Urothelium cell line (cell line): Measurements from ENCODE around the gene COL1A1.

Source experiments
- DNase-seq: peaks from one replicate; pipeline ENCODE4 v3.0.0; 2011; ENCODE audit warnings: low spot score, mixed read lengths
- FAIRE-seq: peaks from 2 replicates; lab custom pipeline; 2011; peaks lifted over from hg19 to GRCh38; lab: Jason Lieb, UNC

The COL1A1 gene

GRCh38 chr17:50213026-50214022, 11.9 kb upstream of the COL1A1 start:
- no peak for DNase-seq
- FAIRE-seq: no peak

GRCh38 chr17:50212121-50212843, 10.9 kb upstream of the COL1A1 start:
- FAIRE-seq: no peak

DNA sequence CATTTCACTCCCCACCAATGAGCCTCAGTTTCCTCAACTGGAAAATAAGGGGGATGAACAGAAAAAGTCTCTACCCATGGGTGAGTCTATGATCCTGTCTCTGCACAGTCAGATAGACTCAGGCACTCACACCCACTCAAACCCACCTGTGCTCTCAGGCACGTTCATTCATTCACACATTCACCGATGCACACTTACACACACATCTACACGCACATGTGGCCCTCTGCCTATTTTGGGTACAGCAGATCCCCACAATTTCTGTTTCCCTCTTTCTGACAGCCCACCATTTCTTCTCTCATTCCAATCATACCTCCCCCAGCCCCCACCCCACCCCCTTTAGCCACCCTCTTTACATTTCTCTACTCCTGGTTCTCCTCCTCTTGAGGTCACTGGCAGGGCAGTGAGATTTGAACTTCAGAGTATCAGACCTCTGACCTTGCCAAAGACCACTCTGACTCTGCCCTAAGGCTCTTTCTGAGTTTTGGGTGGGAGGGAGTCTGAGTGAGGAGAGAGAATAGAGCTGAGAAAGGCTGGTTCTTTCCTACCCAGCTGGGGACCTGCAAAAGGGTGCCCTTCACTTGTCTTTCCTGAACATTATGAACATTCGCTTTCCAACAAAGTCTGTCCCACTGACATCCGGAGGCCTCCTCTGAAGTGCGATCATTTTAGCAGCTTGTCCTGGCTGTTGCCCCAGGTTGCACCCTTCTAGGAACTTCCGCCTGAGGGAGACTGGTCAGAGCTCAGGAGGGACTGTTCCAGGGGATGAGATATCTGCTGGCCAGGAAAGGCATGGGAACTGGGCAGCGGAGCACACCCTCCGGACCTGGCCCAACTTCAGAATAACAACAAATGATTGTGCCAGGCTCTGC, 10.1 kb upstream of the COL1A1 start:
- FAIRE-seq (no peak), DNase-seq (no peak)

More at GRCh38 chr17:50212121-50212843, 10.9 kb upstream of the COL1A1 start:
- DNase-seq: no peak

GRCh38 chr17:50210240-50211225, 9.1 kb upstream of the COL1A1 start:
- DNase-seq: peak; percentile 96

GRCh38 chr17:50209472-50210239, 8.2 kb upstream of the COL1A1 start:
- peak; percentile 53 for FAIRE-seq
- DNase-seq: peak; percentile 91

More at GRCh38 chr17:50210240-50211225, 9.1 kb upstream of the COL1A1 start:
- peak; percentile 85 for FAIRE-seq

DNA sequence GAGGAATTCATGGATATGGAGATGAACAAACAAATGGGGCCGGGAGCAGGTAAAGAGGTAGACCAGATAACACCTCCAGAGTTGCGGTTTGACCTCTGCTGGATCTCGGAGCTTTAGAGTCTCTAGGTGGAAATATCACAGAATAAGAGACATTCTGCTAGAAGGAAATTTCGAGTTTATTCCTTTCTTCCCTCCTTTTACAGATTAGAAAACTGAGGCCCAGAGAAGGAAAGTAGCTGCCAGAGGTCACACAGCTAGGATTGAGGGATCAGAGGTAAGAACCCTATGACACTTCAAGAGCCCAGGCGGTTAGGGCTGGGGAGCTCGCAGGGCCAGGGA, 7.7 kb upstream of the COL1A1 start:
- DNase-seq (no peak), FAIRE-seq (no peak)

GRCh38 chr17:50208611-50209061, 7.2 kb upstream of the COL1A1 start:
- FAIRE-seq (no peak), DNase-seq (no peak)

GRCh38 chr17:50207792-50208567, 6.5 kb upstream of the COL1A1 start:
- DNase-seq (no peak), FAIRE-seq (no peak)

DNA sequence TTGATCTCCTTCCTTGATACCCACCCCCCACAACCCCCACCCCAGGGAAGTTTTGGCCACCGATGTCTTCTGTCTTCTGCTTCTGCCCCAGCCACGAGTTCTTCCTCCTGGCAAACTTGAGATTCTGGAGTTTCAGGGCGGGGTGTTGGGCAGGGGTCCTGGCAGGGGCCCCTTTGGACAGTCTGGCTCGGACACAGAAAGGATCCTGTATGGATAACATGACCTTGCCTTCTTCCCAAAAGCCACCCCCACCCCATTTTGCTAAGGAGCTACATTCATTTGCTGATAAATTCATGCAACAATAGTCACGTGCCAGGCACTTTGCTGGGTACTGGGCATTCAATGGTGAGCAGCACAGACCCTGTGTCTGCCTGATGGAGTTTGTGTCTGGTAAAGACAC, 5.9 kb upstream of the COL1A1 start:
- FAIRE-seq (no peak), DNase-seq (no peak)

GRCh38 chr17:50206604-50207293, 5.3 kb upstream of the COL1A1 start:
- FAIRE-seq (no peak), DNase-seq (no peak)

- no peak for DNase-seq
- FAIRE-seq: no peak
Measured at GRCh38 chr17:50205963-50206505, 4.6 kb upstream of the COL1A1 start.

DNA sequence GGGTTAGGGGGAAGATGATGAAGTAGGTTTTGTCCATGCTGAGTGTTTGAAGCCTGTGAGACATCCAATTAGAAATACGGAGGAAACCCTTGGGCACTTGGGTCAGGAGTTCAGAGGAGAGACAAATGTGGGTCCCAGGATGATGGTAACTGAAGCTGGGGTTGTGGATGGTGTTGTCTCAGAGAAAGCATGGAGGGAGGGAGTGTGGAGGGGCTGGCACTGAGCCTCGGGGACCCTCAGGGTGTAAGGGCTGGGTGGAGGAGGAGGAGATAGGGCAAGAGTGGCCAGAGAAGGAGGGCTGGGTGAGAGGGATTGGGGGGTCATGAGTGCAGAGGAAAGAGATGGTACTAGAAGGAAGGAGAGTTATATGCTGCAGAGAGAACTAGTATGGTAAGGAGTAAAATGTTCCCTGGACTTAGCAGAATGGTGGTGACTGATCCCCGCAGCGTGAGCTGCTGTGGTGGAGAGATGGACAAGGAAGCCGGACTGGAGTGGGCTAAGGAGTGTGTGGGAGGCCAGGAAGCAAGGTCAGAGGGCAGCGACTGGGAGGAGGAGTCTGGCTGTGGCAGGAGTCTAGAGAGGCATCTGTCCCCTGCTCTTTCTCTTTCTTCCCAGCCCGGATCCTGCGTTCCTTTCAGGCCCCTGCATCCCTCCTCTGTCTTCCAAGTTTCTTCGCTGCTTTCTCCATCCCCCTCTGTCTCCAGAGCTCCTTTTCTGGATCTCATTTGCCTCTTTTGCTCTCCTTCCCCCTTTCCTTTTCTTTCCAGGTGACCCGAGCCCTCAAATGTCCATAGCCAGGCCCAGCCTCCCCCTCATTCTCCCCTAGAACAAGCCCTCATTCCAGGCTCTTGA, 3.9 kb upstream of the COL1A1 start:
- FAIRE-seq (no peak), DNase-seq (no peak)

DNA sequence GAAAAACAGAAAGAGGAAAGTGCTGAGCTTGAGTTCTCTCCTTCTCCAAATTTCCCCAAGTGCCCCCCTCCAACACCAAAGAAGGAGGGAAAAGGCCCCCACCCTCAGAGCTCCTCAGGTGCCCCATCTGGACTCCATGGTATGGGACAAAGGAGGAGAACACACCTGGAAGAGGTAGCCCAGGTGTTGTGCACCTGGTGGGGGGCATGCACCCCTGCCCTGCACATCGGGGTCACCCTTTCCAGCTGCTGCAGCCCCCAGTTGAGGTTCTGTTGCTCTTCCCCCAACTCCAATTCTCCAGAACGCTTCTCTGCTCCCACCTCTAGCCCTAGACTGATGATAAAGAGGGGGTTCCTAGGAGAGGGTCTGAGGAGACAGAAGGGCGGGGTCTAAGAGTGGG, 3.0 kb upstream of the COL1A1 start:
- no peak for FAIRE-seq

GRCh38 chr17:50203604-50204345, 2.3 kb upstream of the COL1A1 start:
- no peak for FAIRE-seq
- peak; percentile 46 for DNase-seq

More for the DNA sequence above, 3.0 kb upstream of the COL1A1 start:
- no peak for DNase-seq

- FAIRE-seq (peak; percentile 20), DNase-seq (no peak)
Measured at GRCh38 chr17:50203086-50203485, 1.7 kb upstream of the COL1A1 start.
